Measurements from ENCODE around the gene CCDC83.

The CCDC83 gene

DNA sequence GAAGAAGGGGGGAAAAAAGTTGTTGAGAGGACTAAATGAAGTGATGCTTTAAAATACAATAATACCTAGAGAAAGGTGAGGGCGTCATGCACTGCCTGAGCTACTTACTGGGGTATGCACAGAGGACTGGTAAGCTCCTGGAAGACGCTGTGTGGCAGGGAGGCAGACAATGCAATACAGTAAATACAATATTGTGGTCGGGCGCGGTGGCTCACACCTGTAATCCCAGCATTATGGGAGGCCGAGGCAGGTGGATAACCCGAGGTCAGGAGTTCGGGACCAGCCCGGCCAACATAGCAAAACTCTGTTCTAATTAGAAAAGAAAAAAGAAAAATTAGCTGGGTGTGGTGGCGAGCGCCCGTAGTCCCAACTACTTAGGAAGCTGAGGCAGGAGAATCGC lies 43.6 kb upstream of the CCDC83 start:
- Histone ChIP-seq H3K27ac (no peak overlapping the region), H3K4me1 (peaks cover 8 to 19% (median 12%) of the 10 kb centered on the region in 10 experiments; a peak in 19 of 20 replicates), H3K4me3 (peak overlapping the region in 8 of 10 experiments; percentile 53 to 72 (median 58); a peak in 10 of 20 replicates), H4K20me1 (peaks cover 0 to 10% (median 0%) of the 10 kb centered on the region in 11 experiments; a peak in 2 of 22 replicates), H3K36me3 (no peaks in the 10 kb centered on the region), H3K4me2 (peak overlapping the region; percentile 77 to 94 (median 85); a peak in 20 of 22 replicates), H3K27me3 (peaks cover 33 to 47% (median 41%) of the 10 kb centered on the region in 11 experiments), H3K9me3 (replicated peaks in 1 of 11) (0 out of 22 replicates have a peak, but pooled peaks cover 0 to 4% (median 0%) of the 10 kb centered on the region in 11 experiments), H3K9ac (no peak overlapping the region)
- no peak for TF ChIP-seq Cebpa-rat (IDR thresholded peaks at IDR 0.05)

DNA sequence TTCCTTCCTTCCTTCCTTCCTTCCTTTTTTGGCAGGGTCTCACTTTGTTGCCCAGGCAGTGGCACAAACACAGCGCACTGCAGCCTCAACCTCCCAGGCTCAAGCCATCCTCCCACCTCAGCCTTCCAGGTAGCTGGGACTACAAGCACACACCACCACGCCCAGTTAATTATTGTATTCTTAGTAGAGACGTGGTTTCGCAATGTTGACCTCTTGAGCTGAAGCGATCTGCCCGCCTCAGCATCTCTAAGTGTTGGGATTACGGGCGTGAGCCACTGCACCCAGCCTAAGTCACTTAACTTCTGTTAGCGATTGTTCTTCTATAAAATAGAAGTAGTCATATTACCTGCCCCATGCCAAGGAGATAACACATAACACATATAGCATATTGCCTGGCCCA lies 41.5 kb upstream of the CCDC83 start:
- no peak overlapping the region for H3K4me3 ChIP-seq
- no peaks in the 10 kb centered on the region for H3K36me3 ChIP-seq
- H3K4me1 ChIP-seq: peaks cover 8 to 19% (median 12%) of the 10 kb centered on the region in 10 experiments; a peak in 19 of 20 replicates
- 0 out of 22 replicates have a peak, but pooled peaks cover 0 to 4% (median 0%) of the 10 kb centered on the region in 11 experiments for H3K9me3 ChIP-seq (replicated peaks in 1 of 11)
- H3K27me3 ChIP-seq: peaks cover 33 to 43% (median 41%) of the 10 kb centered on the region in 11 experiments
- no peak overlapping the region for H3K9ac ChIP-seq
- H4K20me1 ChIP-seq: peaks cover 0 to 10% (median 0%) of the 10 kb centered on the region in 11 experiments; a peak in 2 of 22 replicates
- H3K4me2 ChIP-seq: peak overlapping the region in 1 of 11 experiments; percentile 26; a peak in 1 of 22 replicates
- H3K27ac ChIP-seq: no peak overlapping the region
- TF ChIP-seq Cebpa-rat (IDR thresholded peaks at IDR 0.05): peak in 2 of 11 experiments; percentile 32 to 38; a peak in 3 of 22 replicates

DNA sequence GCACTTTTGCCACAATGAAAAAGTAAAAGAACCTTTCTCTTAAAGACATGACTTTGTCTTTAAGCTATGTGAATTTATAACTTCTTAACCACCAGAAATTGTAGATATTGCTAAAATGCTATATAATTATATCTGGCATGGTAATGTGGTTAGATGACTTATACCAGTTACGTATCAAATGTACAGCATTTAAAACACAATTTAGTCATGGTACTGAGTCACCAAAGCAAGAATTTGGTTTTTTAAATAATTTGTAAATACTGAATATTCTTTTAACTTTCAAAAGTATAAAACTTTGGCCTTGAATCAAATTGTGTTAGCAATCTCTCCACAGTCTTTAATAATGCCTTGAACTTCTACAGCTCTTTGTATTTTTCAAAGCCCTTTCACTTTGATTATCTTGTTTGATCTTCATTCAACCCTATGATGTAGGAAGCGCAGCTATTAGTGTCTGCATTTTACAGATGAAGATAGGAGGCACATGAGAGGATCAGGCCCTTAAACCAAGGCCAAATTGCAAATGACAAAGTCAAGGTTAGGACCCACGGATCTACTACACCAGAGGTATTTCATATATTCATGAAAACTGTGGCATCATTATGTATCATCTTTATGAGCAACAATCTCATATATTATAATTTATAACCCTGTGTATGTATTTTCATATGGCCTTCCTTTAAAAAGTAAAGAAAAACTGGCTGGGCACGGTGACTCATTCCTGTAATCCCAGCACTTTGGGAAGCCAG lies 39.8 kb upstream of the CCDC83 start:
- Histone ChIP-seq H3K36me3 (no peaks in the 10 kb centered on the region), H3K4me1 (peaks cover 4 to 13% (median 6%) of the 10 kb centered on the region in 10 experiments; a peak in 19 of 20 replicates), H3K9me3 (replicated peaks in 1 of 11) (0 out of 22 replicates have a peak, but pooled peaks cover 0 to 4% (median 0%) of the 10 kb centered on the region in 11 experiments), H3K27ac (no peak overlapping the region), H3K4me3 (no peak overlapping the region), H3K9ac (no peak overlapping the region), H3K27me3 (peaks cover 18 to 26% (median 25%) of the 10 kb centered on the region in 11 experiments), H3K4me2 (no peak overlapping the region), H4K20me1 (peaks cover 0 to 3% (median 0%) of the 10 kb centered on the region in 11 experiments; a peak in 2 of 22 replicates)
- TF ChIP-seq Cebpa-rat (IDR thresholded peaks at IDR 0.05): no peak

DNA sequence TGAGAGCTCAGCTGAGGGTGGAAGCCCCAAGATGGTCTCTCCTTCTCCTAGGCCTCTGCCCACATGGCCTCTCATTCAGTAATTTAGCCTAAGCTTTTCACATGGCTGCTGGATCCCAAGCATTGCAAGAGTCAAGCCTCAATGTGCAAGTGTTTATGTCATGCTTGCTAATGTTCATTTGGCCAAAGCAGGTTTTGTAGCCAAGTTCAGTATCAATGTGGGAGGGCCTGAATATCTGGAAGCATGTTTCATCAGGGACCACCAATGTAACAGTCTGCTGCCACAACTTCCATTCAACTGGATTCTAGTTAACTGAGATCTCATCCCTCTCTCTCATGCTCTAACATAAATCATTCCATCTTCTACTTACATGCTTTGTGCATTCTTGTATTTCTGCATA lies 35.7 kb upstream of the CCDC83 start:
- Histone ChIP-seq H3K27ac (no peak overlapping the region), H3K36me3 (no peaks in the 10 kb centered on the region), H3K9ac (no peak overlapping the region), H4K20me1 (no peaks in the 10 kb centered on the region), H3K4me2 (no peak overlapping the region), H3K27me3 (no peaks in the 10 kb centered on the region), H3K4me3 (no peak overlapping the region), H3K4me1 (peaks cover 0 to 12% (median 9%) of the 10 kb centered on the region in 10 experiments; a peak in 11 of 20 replicates), H3K9me3 (replicated peaks in 1 of 11) (no peaks in the 10 kb centered on the region)
- TF ChIP-seq Cebpa-rat (IDR thresholded peaks at IDR 0.05): no peak

DNA sequence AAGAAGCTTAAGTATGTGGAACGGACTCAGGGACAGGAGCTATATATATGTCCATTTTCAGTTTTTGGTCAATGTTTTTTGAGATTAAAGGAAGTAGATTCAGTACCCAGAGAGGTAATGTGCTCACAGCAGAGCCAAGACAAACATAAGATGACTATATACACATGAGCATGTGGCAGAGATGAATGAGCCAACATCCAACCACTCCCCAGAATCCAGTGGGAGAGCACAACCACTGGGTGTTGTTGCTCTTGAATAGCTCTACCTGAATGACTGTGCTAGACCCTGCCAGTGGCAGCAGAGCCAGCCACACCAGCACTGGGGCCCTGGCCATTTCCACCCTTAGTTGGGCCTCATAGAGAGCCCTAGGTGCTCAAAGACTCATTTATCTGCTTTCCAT lies 33.5 kb upstream of the CCDC83 start:
- Histone ChIP-seq H3K36me3 (no peaks in the 10 kb centered on the region), H3K27me3 (no peaks in the 10 kb centered on the region), H3K4me1 (peaks cover 0 to 14% (median 10%) of the 10 kb centered on the region in 10 experiments; a peak in 11 of 20 replicates), H3K27ac (no peak overlapping the region), H3K4me2 (no peak overlapping the region), H3K4me3 (no peak overlapping the region), H3K9me3 (replicated peaks in 1 of 11) (no peaks in the 10 kb centered on the region), H4K20me1 (no peaks in the 10 kb centered on the region), H3K9ac (no peak overlapping the region)
- no peak for TF ChIP-seq Cebpa-rat (IDR thresholded peaks at IDR 0.05)

DNA sequence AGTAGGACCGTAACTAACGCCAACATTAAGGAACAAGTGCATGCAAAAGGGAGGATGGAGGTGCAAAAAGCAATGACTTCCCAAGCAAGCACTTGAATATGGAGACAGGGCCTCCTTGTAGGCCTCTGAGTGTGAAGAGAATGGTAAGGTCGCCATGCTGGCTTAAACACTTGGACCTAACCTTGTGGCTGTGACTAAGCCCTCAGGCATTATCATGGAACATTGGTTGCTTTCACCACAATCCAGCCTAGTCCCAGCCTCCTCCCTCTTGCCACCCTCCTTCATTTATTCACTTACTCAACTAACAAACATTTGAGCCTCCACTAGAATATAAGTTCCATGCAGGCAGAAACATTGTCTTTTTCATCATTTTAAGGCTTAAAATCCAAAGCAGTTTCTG lies 32.4 kb upstream of the CCDC83 start:
- TF ChIP-seq Cebpa-rat (IDR thresholded peaks at IDR 0.05): no peak
- Histone ChIP-seq H3K4me3 (no peak overlapping the region), H3K36me3 (no peaks in the 10 kb centered on the region), H3K4me2 (no peak overlapping the region), H3K27ac (no peak overlapping the region), H4K20me1 (no peaks in the 10 kb centered on the region), H3K9me3 (replicated peaks in 1 of 11) (no peaks in the 10 kb centered on the region), H3K27me3 (no peaks in the 10 kb centered on the region), H3K9ac (no peak overlapping the region), H3K4me1 (peaks cover 0 to 14% (median 10%) of the 10 kb centered on the region in 10 experiments; a peak in 11 of 20 replicates)

DNA sequence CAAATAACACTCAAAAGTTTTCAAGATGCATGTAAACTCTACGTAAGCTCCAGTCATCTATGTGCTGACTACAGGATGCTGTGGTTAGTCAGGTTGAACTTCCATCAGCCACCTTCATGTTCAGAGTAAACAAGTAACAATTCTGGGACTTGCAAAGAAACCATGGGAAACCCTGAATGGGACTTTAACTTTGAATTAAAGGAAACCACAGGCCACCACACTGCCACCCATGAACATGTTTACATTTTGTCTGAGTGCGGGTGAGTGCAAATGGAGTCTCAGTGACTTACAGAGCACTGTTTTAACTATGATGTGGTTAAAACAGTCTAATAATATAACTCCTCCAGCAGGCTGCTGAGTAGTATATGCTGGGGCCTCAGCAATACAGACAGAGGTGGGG lies 31.4 kb upstream of the CCDC83 start:
- Histone ChIP-seq H3K9ac (no peak overlapping the region), H3K4me3 (no peak overlapping the region), H3K9me3 (replicated peaks in 1 of 11) (no peaks in the 10 kb centered on the region), H3K4me1 (peaks cover 0 to 14% (median 10%) of the 10 kb centered on the region in 10 experiments; a peak in 11 of 20 replicates), H3K27me3 (no peaks in the 10 kb centered on the region), H4K20me1 (no peaks in the 10 kb centered on the region), H3K4me2 (peak overlapping the region in 9 of 11 experiments; percentile 1 to 60 (median 34); a peak in 13 of 22 replicates), H3K27ac (no peak overlapping the region), H3K36me3 (no peaks in the 10 kb centered on the region)
- no peak for TF ChIP-seq Cebpa-rat (IDR thresholded peaks at IDR 0.05)

DNA sequence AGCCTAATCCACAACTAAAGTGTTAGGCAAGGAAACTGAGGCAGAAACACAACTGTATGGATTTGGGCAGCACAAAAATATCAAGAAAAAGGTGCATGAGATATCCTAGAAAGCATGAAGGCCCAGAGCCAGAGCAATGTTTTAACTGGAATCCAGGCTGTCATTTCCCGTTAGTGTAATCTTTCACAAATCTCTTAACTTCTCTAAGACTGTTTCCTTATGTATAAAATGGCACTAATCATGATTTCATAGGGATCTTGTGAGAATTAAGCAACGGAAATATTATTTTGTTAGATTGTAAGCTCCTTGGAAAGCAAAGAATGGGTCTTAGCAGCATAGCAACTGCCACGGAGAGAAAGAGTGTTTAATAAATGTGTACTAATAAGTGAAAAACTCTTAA lies 29.6 kb upstream of the CCDC83 start:
- Histone ChIP-seq H3K9ac (no peak overlapping the region), H3K4me3 (no peak overlapping the region), H3K9me3 (replicated peaks in 1 of 11) (no peaks in the 10 kb centered on the region), H3K4me1 (peaks cover 3 to 14% (median 10%) of the 10 kb centered on the region in 10 experiments; a peak in 16 of 20 replicates), H3K36me3 (no peaks in the 10 kb centered on the region), H3K4me2 (no peak overlapping the region), H3K27ac (no peak overlapping the region), H4K20me1 (no peaks in the 10 kb centered on the region), H3K27me3 (no peaks in the 10 kb centered on the region)
- no peak for TF ChIP-seq Cebpa-rat (IDR thresholded peaks at IDR 0.05)

DNA sequence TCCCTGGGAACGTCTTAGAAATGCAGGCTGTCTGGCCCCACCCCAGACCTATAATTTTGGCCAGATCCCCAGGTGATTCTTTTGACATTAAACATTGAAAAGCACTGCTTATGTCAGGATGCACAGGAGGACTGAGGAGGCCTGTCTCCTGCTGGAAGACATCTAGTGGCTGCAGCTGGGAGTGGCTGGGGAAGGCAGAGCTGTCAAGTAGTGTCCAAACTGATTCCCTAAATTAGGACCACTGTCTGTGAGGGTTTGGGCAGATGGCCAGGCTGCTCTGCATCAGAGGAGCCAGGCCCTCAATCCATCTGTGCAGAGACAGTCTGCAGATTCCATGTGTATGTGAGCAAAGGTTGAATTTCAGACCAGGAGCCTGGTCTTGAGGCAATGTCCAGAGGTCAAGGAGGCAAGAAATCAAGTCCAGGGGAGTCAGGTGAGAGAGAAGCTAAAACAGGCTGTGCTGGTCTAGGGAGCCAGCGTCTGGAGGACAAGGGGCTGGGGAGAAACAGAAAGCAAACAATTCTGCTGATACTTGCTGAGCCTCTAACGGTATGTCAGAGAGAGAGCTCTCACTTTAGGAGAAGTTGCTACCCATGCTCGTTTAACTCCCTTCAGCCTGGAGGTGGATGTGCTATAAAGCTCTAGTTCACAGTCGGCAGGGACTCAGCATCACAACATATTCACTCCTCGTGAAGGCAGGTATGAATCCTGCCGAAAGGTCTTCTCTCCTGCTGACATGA lies 28.9 kb upstream of the CCDC83 start:
- H4K20me1 ChIP-seq: no peaks in the 10 kb centered on the region

More for the DNA sequence above, 28.9 kb upstream of the CCDC83 start:
- H3K4me2 ChIP-seq: no peak overlapping the region
- no peaks in the 10 kb centered on the region for H3K36me3 ChIP-seq
- no peak for TF ChIP-seq Cebpa-rat (IDR thresholded peaks at IDR 0.05)
- no peaks in the 10 kb centered on the region for H3K9me3 ChIP-seq (replicated peaks in 1 of 11)
- no peak overlapping the region for H3K27ac ChIP-seq
- peaks cover 5 to 14% (median 10%) of the 10 kb centered on the region in 10 experiments; a peak in 16 of 20 replicates for H3K4me1 ChIP-seq
- H3K27me3 ChIP-seq: no peaks in the 10 kb centered on the region
- no peak overlapping the region for H3K9ac ChIP-seq
- H3K4me3 ChIP-seq: no peak overlapping the region

All from BLaER1 treated with 17β-estradiol and CSF1 and Interleukin-3, amounts not matched to agents 10 nM and 100 nM (cell line).